Neuronal stem cell (in vitro differentiated cells): ENCODE data around the gene EID2B.

Experiments
- DNase-seq: peaks from one replicate; pipeline ENCODE4 v3.0.0-alpha.2; 2013; ENCODE audit warnings: low spot score
- H2AFZ ChIP-seq: one replicate; pipeline ENCODE4 v1.6.1; 2013; ENCODE audit warnings: mild to moderate bottlenecking, low read length, inconsistent platforms
- H2AK5ac ChIP-seq: 2 replicates; pipeline ENCODE4 v1.6.1; 2013; ENCODE audit warnings: low read depth, mild to moderate bottlenecking, inconsistent platforms, low read length, moderate library complexity, mixed read lengths
- H2BK120ac ChIP-seq: 2 replicates; pipeline ENCODE4 v1.6.1; 2013; ENCODE audit warnings: low read depth, mild to moderate bottlenecking, inconsistent platforms, low read length, moderate library complexity, mixed read lengths
- H2BK12ac ChIP-seq: one replicate; pipeline ENCODE4 v1.6.1; 2013; ENCODE audit warnings: low read length, inconsistent platforms
- H2BK15ac ChIP-seq: 2 replicates; pipeline ENCODE4 v1.6.1; 2013; ENCODE audit warnings: mild to moderate bottlenecking, low read length, inconsistent platforms, mixed read lengths
- H2BK5ac ChIP-seq: one replicate; pipeline ENCODE4 v1.6.1; 2013; ENCODE audit warnings: inconsistent platforms, mild to moderate bottlenecking, low read length, moderate library complexity
- H3K14ac ChIP-seq: one replicate; pipeline ENCODE4 v1.6.1; 2013; ENCODE audit warnings: low read length, inconsistent platforms
- H3K18ac ChIP-seq: 2 replicates; pipeline ENCODE4 v1.6.1; 2013; ENCODE audit warnings: low read length, inconsistent platforms
- H3K23ac ChIP-seq: 2 replicates; pipeline ENCODE4 v1.6.1; 2013; ENCODE audit warnings: low read depth, mild to moderate bottlenecking, mixed read lengths, low read length, inconsistent platforms; ENCODE audit not compliant: poor library complexity
- H3K27ac ChIP-seq: replicated peaks from 3 replicates; pipeline ENCODE4 v1.5.1; 2013; ENCODE audit warnings: low read length, inconsistent platforms
- H3K27me3 ChIP-seq, 3 experiments: 2 replicates each; pipeline ENCODE4 v1.6.1; 2013; ENCODE audit warnings: low read length in 3 of 3, mild to moderate bottlenecking in 2 of 3, inconsistent platforms in 1 of 3, low read depth in 1 of 3, mixed read lengths in 1 of 3, moderate library complexity in 1 of 3; ENCODE audit not compliant: control insufficient read depth in 3 of 3, insufficient read depth in 3 of 3
- H3K36me3 ChIP-seq, 2 donors: replicated peaks in 1 of 2; 2 replicates each; pipeline ENCODE4 v1.6.1; 2013; ENCODE audit warnings: low read length in 2 of 2; ENCODE audit not compliant: control insufficient read depth in 2 of 2, insufficient read depth in 2 of 2
- H3K4ac ChIP-seq: 2 replicates; pipeline ENCODE4 v1.6.1; 2013; ENCODE audit warnings: inconsistent platforms, mild to moderate bottlenecking, low read length, moderate library complexity
- H3K4me1 ChIP-seq, 2 donors: 1 replicate in 1 of 2; 2 replicates in 1 of 2; pipeline ENCODE4 v1.6.1; 2013; ENCODE audit warnings: low read length in 2 of 2, low read depth in 1 of 2; ENCODE audit not compliant: control insufficient read depth in 2 of 2, insufficient read depth in 1 of 2
- H3K4me2 ChIP-seq: one replicate; pipeline ENCODE4 v1.6.1; 2013; ENCODE audit warnings: mild to moderate bottlenecking, low read length, inconsistent platforms; ENCODE audit not compliant: insufficient read depth, poor library complexity, severe bottlenecking
- H3K4me3 ChIP-seq, 2 donors: 2 replicates each; pipeline ENCODE4 v1.5.1; 2013; ENCODE audit warnings: low read length in 2 of 2, mild to moderate bottlenecking in 2 of 2, inconsistent platforms in 1 of 2, moderate library complexity in 1 of 2
- H3K79me1 ChIP-seq: one replicate; pipeline ENCODE4 v1.6.1; 2013; ENCODE audit warnings: low read depth, mild to moderate bottlenecking, inconsistent platforms, low read length, moderate library complexity
- H3K9ac ChIP-seq: one replicate; pipeline ENCODE4 v1.6.1; 2013; ENCODE audit warnings: mild to moderate bottlenecking, low read depth, low read length, inconsistent platforms; ENCODE audit not compliant: poor library complexity
- H3K9me3 ChIP-seq, 2 donors: replicated peaks in 1 of 2; 2 replicates each; pipeline versions ENCODE3 to v1.6.1; 2013; ENCODE audit warnings: low read length in 2 of 2, mild to moderate bottlenecking in 2 of 2, inconsistent platforms in 1 of 2, low read depth in 1 of 2, mixed read lengths in 1 of 2, moderate library complexity in 1 of 2; ENCODE audit not compliant: control insufficient read depth in 2 of 2, insufficient read depth in 1 of 2
- H4K8ac ChIP-seq: one replicate; pipeline ENCODE4 v1.6.1; 2013; ENCODE audit warnings: low read depth, mild to moderate bottlenecking, inconsistent platforms, low read length, moderate library complexity
- H4K91ac ChIP-seq: one replicate; pipeline ENCODE4 v1.6.1; 2013; ENCODE audit warnings: low read length, low read depth, mild to moderate bottlenecking, inconsistent platforms; ENCODE audit not compliant: poor library complexity
- WGBS, 2 donors: extraction: QIAGEN DNeasy Blood & Tissue Kit; methylation state at CpG; one replicate each; pipeline ENCODE4 v1.1.7; 2013; ENCODE audit warnings: missing lambda C conversion rate in 2 of 2, mixed read lengths in 1 of 2; ENCODE audit not compliant: insufficient read length in 2 of 2, insufficient replicate concordance in 1 of 2; ENCODE audit errors: extremely low coverage in 2 of 2; 5-methylcytosine and 5-hydroxymethylcytosine counted together

Gene EID2B

DNA sequence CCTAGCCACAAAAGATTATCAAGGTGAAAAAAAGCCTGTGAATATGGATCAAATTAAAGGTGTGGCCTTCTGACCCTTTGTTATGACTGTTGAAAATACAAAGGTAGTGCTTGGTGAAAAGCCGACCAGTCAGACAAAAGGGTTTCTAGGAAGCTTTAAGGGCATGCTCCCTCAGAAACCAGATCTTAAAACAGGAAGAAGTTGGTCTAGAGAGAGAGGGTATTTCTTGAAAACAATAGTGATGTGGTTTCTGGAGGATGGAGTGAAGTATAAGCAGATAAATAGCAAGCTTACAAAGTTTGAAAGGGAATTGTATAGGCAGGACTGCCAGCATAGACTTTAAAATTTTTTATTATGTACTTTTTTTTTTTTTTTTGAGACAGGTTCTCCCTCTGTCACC lies 12.3 kb upstream of the EID2B start:
- H3K36me3 ChIP-seq, result no peaks in the 10 kb centered on the region
- H3K14ac ChIP-seq, result no peak overlapping the region
- H2AFZ ChIP-seq, result no peak overlapping the region
- H3K27me3 ChIP-seq, result peaks cover 0 to 5% (median 0%) of the 10 kb centered on the region in 3 experiments
- no peak overlapping the region for H3K18ac ChIP-seq
- H2BK15ac ChIP-seq, result no peak overlapping the region
- H3K9ac ChIP-seq, result no peak overlapping the region
- H4K91ac ChIP-seq, result no peak overlapping the region
- H4K8ac ChIP-seq, result no peak overlapping the region
- no CpG with 5 or more reads among the region's 1 CpG for WGBS, 2 donors
- peaks cover 0 to 2% of the 10 kb centered on the region in 2 donors for H3K9me3 ChIP-seq
- H3K27ac ChIP-seq, result no peak overlapping the region
- DNase-seq, result no peak
- H2BK5ac ChIP-seq, result no peak overlapping the region
- H2BK12ac ChIP-seq, result no peak overlapping the region
- H3K79me1 ChIP-seq, result peaks cover 1% of the 10 kb centered on the region
- H2BK120ac ChIP-seq, result no peak overlapping the region
- H2AK5ac ChIP-seq, result no peak overlapping the region
- H3K4me1 ChIP-seq, result peaks cover 5 to 9% of the 10 kb centered on the region in 2 donors
- H3K4me3 ChIP-seq, result no peak overlapping the region
- H3K23ac ChIP-seq, result no peak overlapping the region
- H3K4me2 ChIP-seq, result no peak overlapping the region
- H3K4ac ChIP-seq, result no peak overlapping the region

DNA sequence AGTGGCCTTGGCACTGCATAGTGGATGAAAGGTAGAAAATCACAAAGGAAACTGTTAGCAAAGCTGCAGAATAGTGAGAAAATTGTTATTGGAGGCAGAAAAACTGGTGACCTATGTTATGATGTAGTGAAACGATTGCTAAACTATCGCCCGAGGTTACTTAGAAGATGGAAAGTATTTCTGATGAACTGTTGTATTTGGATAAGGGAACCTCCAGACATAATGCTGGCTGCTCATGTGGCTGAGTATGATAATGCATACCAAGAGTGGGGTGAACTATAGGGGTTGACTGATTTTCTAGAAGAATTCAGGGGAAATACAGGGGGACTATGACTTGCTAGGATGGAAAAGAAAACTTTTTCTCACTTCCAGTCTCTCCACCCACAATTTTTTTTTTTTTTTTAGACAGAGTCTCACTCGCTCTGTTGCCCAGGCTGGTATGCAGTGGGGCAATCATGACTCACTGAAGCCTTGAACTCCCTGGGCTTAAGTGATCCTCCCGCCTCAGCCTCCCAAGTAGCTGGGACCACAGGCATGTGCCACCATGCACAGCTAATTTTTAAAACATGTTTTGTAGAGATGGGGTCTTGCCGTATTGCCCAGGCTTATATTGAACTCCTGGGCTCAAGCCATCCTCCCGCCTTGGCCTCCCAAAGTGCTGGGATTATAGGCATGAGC lies 11.7 kb upstream of the EID2B start:
- H3K36me3 ChIP-seq, result no peaks in the 10 kb centered on the region
- H2AK5ac ChIP-seq, result no peak overlapping the region
- no peak overlapping the region for H2BK5ac ChIP-seq
- no peak overlapping the region for H3K4ac ChIP-seq
- H3K27ac ChIP-seq, result no peak overlapping the region
- peaks cover 0 to 2% (median 0%) of the 10 kb centered on the region in 3 experiments for H3K27me3 ChIP-seq
- no peak overlapping the region for H4K8ac ChIP-seq
- no peak for DNase-seq
- no peak overlapping the region for H2BK15ac ChIP-seq
- no peak overlapping the region for H3K9ac ChIP-seq
- no peak overlapping the region for H2AFZ ChIP-seq
- WGBS, 2 donors, result no CpG with 5 or more reads among the region's 7 CpGs
- H2BK12ac ChIP-seq, result no peak overlapping the region
- H3K4me2 ChIP-seq, result no peak overlapping the region
- H3K23ac ChIP-seq, result no peak overlapping the region
- H3K9me3 ChIP-seq, result peaks cover 0 to 2% of the 10 kb centered on the region in 2 donors
- H3K18ac ChIP-seq, result no peak overlapping the region
- H3K4me1 ChIP-seq, result peaks cover 5 to 9% of the 10 kb centered on the region in 2 donors
- no peak overlapping the region for H3K14ac ChIP-seq
- H3K79me1 ChIP-seq, result peaks cover 1% of the 10 kb centered on the region
- H4K91ac ChIP-seq, result no peak overlapping the region
- no peak overlapping the region for H3K4me3 ChIP-seq
- no peak overlapping the region for H2BK120ac ChIP-seq

DNA sequence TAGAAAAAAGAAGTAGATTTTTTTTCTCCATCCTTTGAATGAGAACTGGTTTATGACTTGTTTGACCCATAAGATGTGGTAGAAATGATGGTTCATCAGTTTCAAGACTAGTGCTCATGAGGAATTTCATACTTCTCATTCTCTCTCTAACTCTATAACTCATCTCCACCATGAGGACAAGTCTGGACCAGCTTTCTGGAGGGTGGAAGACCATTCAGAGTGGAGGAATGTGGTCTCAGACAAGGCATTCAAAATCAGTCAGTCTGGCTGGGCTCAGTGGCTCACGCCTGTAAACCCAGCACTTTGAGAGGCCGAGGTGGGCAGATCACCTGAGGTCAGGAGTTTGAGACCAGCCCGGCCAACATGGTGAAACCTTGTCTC lies 10.8 kb upstream of the EID2B start:
- Histone ChIP-seq H2BK12ac (no peak overlapping the region), H3K4ac (no peak overlapping the region), H3K27ac (no peak overlapping the region), H3K9me3 (peaks cover 0 to 2% of the 10 kb centered on the region in 2 donors), H3K4me3 (no peak overlapping the region), H2BK15ac (no peak overlapping the region), H2BK120ac (no peak overlapping the region), H4K8ac (no peak overlapping the region), H2AK5ac (no peak overlapping the region), H3K14ac (no peak overlapping the region), H3K23ac (no peak overlapping the region), H3K9ac (no peak overlapping the region), H2AFZ (no peak overlapping the region), H2BK5ac (no peak overlapping the region), H3K4me1 (peaks cover 5 to 9% of the 10 kb centered on the region in 2 donors), H3K27me3 (no peaks in the 10 kb centered on the region), H3K18ac (no peak overlapping the region), H3K4me2 (no peak overlapping the region), H4K91ac (no peak overlapping the region), H3K79me1 (peaks cover 1% of the 10 kb centered on the region), H3K36me3 (no peaks in the 10 kb centered on the region)
- WGBS, 2 donors, result no CpG with 5 or more reads among the region's 3 CpGs
- DNase-seq, result no peak

DNA sequence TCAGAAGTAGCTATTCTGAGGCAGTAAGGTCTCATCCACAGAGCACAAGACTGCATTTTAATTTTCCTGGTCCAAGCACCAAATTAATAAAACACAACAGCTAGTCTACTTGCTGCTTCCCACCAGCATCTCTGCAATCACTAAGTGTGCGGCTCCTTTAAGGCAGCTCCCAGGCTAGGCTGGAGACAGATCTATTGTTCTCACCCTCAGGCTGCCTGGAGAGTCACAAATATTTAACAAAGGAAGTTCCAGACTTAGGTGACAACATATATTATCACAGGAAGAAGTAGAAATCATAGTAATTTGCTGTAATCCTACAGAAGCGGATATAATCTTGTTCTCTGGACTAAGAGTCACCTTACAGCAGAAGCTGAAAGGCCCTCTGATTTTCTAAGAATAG lies 9.6 kb upstream of the EID2B start:
- H3K27ac ChIP-seq, result no peak overlapping the region
- no peak overlapping the region for H2BK12ac ChIP-seq
- no peak overlapping the region for H3K4me2 ChIP-seq
- peaks cover 5 to 13% of the 10 kb centered on the region in 2 donors for H3K4me1 ChIP-seq
- H3K36me3 ChIP-seq, result no peaks in the 10 kb centered on the region
- peaks cover 0 to 2% of the 10 kb centered on the region in 2 donors for H3K9me3 ChIP-seq
- H4K91ac ChIP-seq, result no peak overlapping the region
- no peak overlapping the region for H2BK120ac ChIP-seq
- no peak overlapping the region for H2BK5ac ChIP-seq
- peak overlapping the region; percentile 80 for H2AFZ ChIP-seq
- H3K27me3 ChIP-seq, result no peaks in the 10 kb centered on the region
- no peak overlapping the region for H3K4me3 ChIP-seq
- H2BK15ac ChIP-seq, result no peak overlapping the region
- H3K14ac ChIP-seq, result no peak overlapping the region
- H3K23ac ChIP-seq, result no peak overlapping the region
- no peak overlapping the region for H2AK5ac ChIP-seq
- no CpG with 5 or more reads among the region's 2 CpGs for WGBS, 2 donors
- peaks cover 1% of the 10 kb centered on the region for H3K79me1 ChIP-seq
- H3K4ac ChIP-seq, result no peak overlapping the region
- no peak overlapping the region for H3K9ac ChIP-seq
- no peak overlapping the region for H4K8ac ChIP-seq
- no peak for DNase-seq
- H3K18ac ChIP-seq, result no peak overlapping the region
